DOHH2 (cell line): Measurements from ENCODE around the gene FAM171A1.
"Not testable (repeated sequence)": the region's sequence is repeated elsewhere in the genome, so short reads cannot be mapped to it uniquely, and the experiment has no call there.

ENCODE experiments used
- H3F3A ChIP-seq: fragments of 200-600 bp; sonication (generic), shearing (Covaris generic); 2 replicates; pipeline ENCODE4 v1.6.0; 2016; ENCODE audit warnings: antibody characterized with exemption, mild to moderate bottlenecking; ENCODE audit not compliant: control insufficient read depth, insufficient read depth
- H3K27ac ChIP-seq: fragments of 200-600 bp; sonication (generic); 2 replicates; pipeline ENCODE4 v1.5.1; 2014; ENCODE audit warnings: low read depth, mild to moderate bottlenecking, low read length, moderate library complexity
- H3K27me3 ChIP-seq: fragments of 200-600 bp; sonication (generic); 2 replicates; pipeline ENCODE4 v1.6.1; 2014; ENCODE audit warnings: mild to moderate bottlenecking, low read length, mixed read lengths; ENCODE audit not compliant: control insufficient read depth
- H3K36me3 ChIP-seq: fragments of 200-600 bp; sonication (generic); 2 replicates; pipeline ENCODE4 v1.6.1; 2014; ENCODE audit warnings: mild to moderate bottlenecking, low read length, moderate library complexity, mixed read lengths; ENCODE audit not compliant: control insufficient read depth
- H3K4me1 ChIP-seq: fragments of 200-600 bp; sonication (generic); 2 replicates; pipeline ENCODE4 v1.6.1; 2014; ENCODE audit warnings: mild to moderate bottlenecking, low read length, mixed read lengths; ENCODE audit not compliant: control insufficient read depth
- H3K4me2 ChIP-seq: fragments of 200-600 bp; sonication (generic); 2 replicates; pipeline ENCODE4 v1.6.0; 2014; ENCODE audit warnings: mild to moderate bottlenecking, low read length, moderate library complexity
- H3K4me3 ChIP-seq: fragments of 200-600 bp; sonication (generic); 2 replicates; pipeline ENCODE4 v1.5.1; 2014; ENCODE audit warnings: mild to moderate bottlenecking, low read length, mixed read lengths
- H3K79me2 ChIP-seq: fragments of 200-600 bp; sonication (generic); 2 replicates; pipeline ENCODE4 v1.6.1; 2014; ENCODE audit warnings: mild to moderate bottlenecking, low read length, mixed read lengths; ENCODE audit not compliant: control insufficient read depth
- H3K9me2 ChIP-seq: fragments of 200-600 bp; sonication (generic); replicated peaks from 2 replicates; pipeline ENCODE4 v1.6.1; 2014; ENCODE audit warnings: mild to moderate bottlenecking, low read length, mixed read lengths; ENCODE audit not compliant: control insufficient read depth
- H3K9me3 ChIP-seq: fragments of 200-600 bp; sonication (generic); 2 replicates; pipeline ENCODE4 v1.6.1; 2014; ENCODE audit warnings: antibody characterized with exemption, low read length, mixed read lengths; ENCODE audit not compliant: control insufficient read depth, insufficient read depth
- H4K20me1 ChIP-seq: fragments of 200-600 bp; sonication (generic); 2 replicates; pipeline ENCODE4 v1.6.0; 2014; ENCODE audit warnings: low read depth, mild to moderate bottlenecking, antibody characterized with exemption, low read length, moderate library complexity; ENCODE audit not compliant: control insufficient read depth, insufficient read depth
- EZH2phosphoT487 ChIP-seq: fragments of 200-600 bp; sonication (generic); IDR thresholded peaks from 2 replicates; pipeline ENCODE4 v1.6.1; 2017; ENCODE audit warnings: borderline replicate concordance, mild to moderate bottlenecking, antibody characterized with exemption, low read length, moderate library complexity, mixed read lengths
- TF ChIP-seq, protein P1 (sequence below): fragments of 200-600 bp; sonication (generic); IDR thresholded peaks from one replicate; pipeline ENCODE4 v1.5.1; 2014; ENCODE audit warnings: antibody characterized with exemption, mild to moderate bottlenecking, low read depth, low read length; ENCODE audit not compliant: poor library complexity, severe bottlenecking

The FAM171A1 gene

DNA sequence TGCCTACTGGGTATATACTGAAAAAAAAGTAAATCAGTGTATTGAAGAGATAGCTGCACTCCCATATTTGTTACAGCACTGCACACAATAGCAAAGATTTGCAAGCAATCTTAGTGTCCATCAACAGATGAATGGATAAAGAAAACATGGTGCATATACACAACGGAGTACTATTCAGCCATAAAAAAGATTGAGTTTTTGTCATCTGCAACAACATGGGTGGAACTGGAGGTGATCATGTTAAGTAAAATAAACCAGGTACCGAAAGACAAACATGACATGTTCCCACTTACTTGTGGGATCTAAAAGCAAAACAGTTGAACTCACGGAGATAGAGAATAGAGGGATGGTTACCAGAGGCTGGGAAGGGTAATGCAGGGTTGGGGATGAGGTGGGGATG is 34.2 kb upstream of the FAM171A1 start:
- no peaks in the 10 kb centered on the region for H3F3A ChIP-seq

DNA sequence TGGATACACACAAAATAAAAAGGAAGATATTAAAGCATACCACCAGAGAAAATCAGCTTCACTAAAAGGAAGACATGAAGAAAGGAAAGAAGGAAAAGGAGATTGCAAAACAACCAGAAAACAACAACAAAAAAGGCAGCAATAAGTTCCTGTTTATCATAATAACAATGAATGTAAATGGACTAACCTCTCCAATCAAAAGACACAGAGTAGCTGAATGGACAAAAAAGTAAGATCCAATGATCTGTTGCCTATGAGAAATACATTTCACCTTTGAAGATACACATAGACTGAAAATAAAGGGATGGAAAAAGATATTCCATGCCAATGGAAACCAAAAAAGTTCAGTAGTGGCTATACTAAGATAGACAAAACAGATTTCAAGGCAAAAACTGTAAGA is 30.3 kb upstream of the FAM171A1 start:
- TF ChIP-seq, protein P1, sequence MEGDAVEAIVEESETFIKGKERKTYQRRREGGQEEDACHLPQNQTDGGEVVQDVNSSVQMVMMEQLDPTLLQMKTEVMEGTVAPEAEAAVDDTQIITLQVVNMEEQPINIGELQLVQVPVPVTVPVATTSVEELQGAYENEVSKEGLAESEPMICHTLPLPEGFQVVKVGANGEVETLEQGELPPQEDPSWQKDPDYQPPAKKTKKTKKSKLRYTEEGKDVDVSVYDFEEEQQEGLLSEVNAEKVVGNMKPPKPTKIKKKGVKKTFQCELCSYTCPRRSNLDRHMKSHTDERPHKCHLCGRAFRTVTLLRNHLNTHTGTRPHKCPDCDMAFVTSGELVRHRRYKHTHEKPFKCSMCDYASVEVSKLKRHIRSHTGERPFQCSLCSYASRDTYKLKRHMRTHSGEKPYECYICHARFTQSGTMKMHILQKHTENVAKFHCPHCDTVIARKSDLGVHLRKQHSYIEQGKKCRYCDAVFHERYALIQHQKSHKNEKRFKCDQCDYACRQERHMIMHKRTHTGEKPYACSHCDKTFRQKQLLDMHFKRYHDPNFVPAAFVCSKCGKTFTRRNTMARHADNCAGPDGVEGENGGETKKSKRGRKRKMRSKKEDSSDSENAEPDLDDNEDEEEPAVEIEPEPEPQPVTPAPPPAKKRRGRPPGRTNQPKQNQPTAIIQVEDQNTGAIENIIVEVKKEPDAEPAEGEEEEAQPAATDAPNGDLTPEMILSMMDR, result no peak
- H3K4me3 ChIP-seq, result no peak overlapping the region
- no peaks in the 10 kb centered on the region for H3K36me3 ChIP-seq

More for the DNA sequence above, 34.2 kb upstream of the FAM171A1 start:
- no peaks in the 10 kb centered on the region for H3K36me3 ChIP-seq
- H3K79me2 ChIP-seq, result no peaks in the 10 kb centered on the region
- no peaks in the 10 kb centered on the region for H3K9me2 ChIP-seq
- H4K20me1 ChIP-seq, result no peaks in the 10 kb centered on the region
- no peak overlapping the region for H3K4me2 ChIP-seq
- H3K27ac ChIP-seq, result no peak overlapping the region
- H3K4me1 ChIP-seq, result no peaks in the 10 kb centered on the region
- TF ChIP-seq EZH2phosphoT487, result no peak
- TF ChIP-seq, protein P1, result no peak
- no peaks in the 10 kb centered on the region for H3K9me3 ChIP-seq
- no peaks in the 10 kb centered on the region for H3K27me3 ChIP-seq
- no peak overlapping the region for H3K4me3 ChIP-seq

DNA sequence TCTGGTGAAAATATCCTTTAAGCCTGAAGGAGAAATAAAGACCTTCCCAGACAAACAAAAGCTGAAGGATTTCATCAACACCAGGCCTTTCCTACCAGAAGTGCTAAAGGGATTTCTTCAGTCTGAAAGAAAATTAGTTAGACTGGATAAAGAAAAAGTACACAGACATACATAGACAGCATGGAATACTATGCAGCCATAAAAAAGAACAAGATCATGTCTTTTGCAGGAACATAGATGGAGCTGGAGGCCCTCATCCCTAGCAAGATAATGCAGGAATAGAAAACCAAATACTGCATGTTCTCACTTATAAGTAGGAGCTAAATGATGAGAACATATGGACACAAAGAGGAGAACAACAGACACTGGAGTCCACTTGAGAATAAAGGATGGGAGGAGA is 29.4 kb upstream of the FAM171A1 start:
- H3K9me2 ChIP-seq, H3K79me2 ChIP-seq, H3K9me3 ChIP-seq, H3F3A ChIP-seq, H3K4me1 ChIP-seq, H3K27me3 ChIP-seq, H3K4me2 ChIP-seq, H4K20me1 ChIP-seq, H3K36me3 ChIP-seq, H3K4me3 ChIP-seq, H3K27ac ChIP-seq: not testable (repeated sequence)

More for the DNA sequence above, 30.3 kb upstream of the FAM171A1 start:
- H3K9me3 ChIP-seq, result no peaks in the 10 kb centered on the region
- no peaks in the 10 kb centered on the region for H3K79me2 ChIP-seq
- no peak overlapping the region for H3K27ac ChIP-seq
- H3K4me2 ChIP-seq, result no peak overlapping the region
- no peaks in the 10 kb centered on the region for H3K4me1 ChIP-seq
- H3K27me3 ChIP-seq, result no peaks in the 10 kb centered on the region
- H3K9me2 ChIP-seq, result no peaks in the 10 kb centered on the region
- H4K20me1 ChIP-seq, result no peaks in the 10 kb centered on the region
- H3F3A ChIP-seq, result no peaks in the 10 kb centered on the region

DNA sequence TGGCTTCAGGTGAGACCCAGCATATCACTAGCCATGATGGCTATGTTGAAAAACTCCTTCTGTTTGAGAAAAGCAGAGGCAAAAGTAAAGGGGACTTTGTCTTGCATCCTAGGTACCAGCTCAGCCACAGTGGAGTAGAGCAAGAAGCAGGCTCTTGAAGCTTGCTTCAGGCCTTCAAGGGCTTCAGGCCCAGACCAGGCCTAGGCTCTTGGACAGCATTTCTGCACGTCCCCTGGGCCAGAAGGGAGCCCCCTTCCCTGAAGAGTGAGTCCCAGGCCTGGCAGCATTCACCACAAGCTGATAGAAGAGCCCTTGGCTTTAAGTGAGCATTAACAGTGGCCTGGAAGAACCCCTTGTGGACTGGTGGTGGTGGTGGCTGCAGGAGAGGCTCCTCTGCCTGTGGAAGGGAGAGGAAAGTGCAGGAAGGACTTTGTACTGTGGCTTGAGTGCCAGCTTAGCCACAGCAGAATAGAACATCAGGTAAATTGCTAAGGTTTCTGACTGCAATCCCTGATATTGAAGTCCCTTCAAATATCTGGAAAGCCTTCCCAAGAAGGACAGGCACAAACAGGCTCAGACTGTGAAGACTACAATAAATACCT is 28.1 kb upstream of the FAM171A1 start:
- Histone ChIP-seq H3K36me3 (no peaks in the 10 kb centered on the region), H3K79me2 (no peaks in the 10 kb centered on the region), H3K9me3 (no peaks in the 10 kb centered on the region), H3F3A (no peaks in the 10 kb centered on the region), H3K27ac (no peak overlapping the region), H3K4me2 (no peak overlapping the region), H3K9me2 (no peaks in the 10 kb centered on the region), H3K4me1 (no peaks in the 10 kb centered on the region), H4K20me1 (no peaks in the 10 kb centered on the region), H3K4me3 (no peak overlapping the region), H3K27me3 (no peaks in the 10 kb centered on the region)
- TF ChIP-seq, protein P1, result no peak
- no peak for TF ChIP-seq EZH2phosphoT487
